Measurements from ENCODE around the gene PRR14. TPM values are rescaled to one million over a fixed set of nuclear protein-coding genes. Genes with fewer than 3 reads are reported as not detected.
A peak's percentile ranks its signal among the peaks of the same experiment; 100 is the strongest.
"Not testable (repeated sequence)": the region's sequence is repeated elsewhere in the genome, so short reads cannot be mapped to it uniquely, and the experiment has no call there.

PRR14 gene
- total RNA-seq, 2 experiments from 2014 or later, result 90.1 to 93.3 TPM

- Mint-ChIP-seq H3K36me3 (no peaks in the 10 kb centered on the region), H3K27ac (no peak overlapping the region), H3K27me3 (peaks cover 5% of the 10 kb centered on the region), H3K4me3 (no peak overlapping the region), H3K4me1 (peaks cover 3% of the 10 kb centered on the region), H3K9me3 (no peaks in the 10 kb centered on the region)
- no peak for DNase-seq
Measured at GRCh38 chr16:30621765-30622164, 29.0 kb upstream of the PRR14 start.

- DNase-seq, result no peak
Measured at GRCh38 chr16:30622455-30623032, 28.2 kb upstream of the PRR14 start.

GRCh38 chr16:30623536-30624283 lies 27.1 kb upstream of the PRR14 start:
- Mint-ChIP-seq H3K36me3 (no peaks in the 10 kb centered on the region), H3K9me3 (no peaks in the 10 kb centered on the region), H3K4me1 (peaks cover 5% of the 10 kb centered on the region), H3K4me3 (no peak overlapping the region), H3K27ac (no peak overlapping the region), H3K27me3 (peaks cover 5% of the 10 kb centered on the region)
- DNase-seq, result no peak

More at GRCh38 chr16:30622455-30623032, 28.2 kb upstream of the PRR14 start:
- H3K36me3 Mint-ChIP-seq, result no peaks in the 10 kb centered on the region
- no peaks in the 10 kb centered on the region for H3K9me3 Mint-ChIP-seq
- H3K27me3 Mint-ChIP-seq, result peaks cover 5% of the 10 kb centered on the region
- H3K4me1 Mint-ChIP-seq, result peaks cover 3% of the 10 kb centered on the region
- no peak overlapping the region for H3K27ac Mint-ChIP-seq
- no peak overlapping the region for H3K4me3 Mint-ChIP-seq

GRCh38 chr16:30626236-30626635 lies 24.5 kb upstream of the PRR14 start:
- Mint-ChIP-seq H3K36me3 (no peaks in the 10 kb centered on the region), H3K9me3 (no peaks in the 10 kb centered on the region), H3K27me3 (peaks cover 5% of the 10 kb centered on the region), H3K4me1 (peaks cover 9% of the 10 kb centered on the region), H3K4me3 (no peak overlapping the region), H3K27ac (no peak overlapping the region)
- DNase-seq, result no peak

- no peaks in the 10 kb centered on the region for H3K9me3 Mint-ChIP-seq
- DNase-seq, result peak; percentile 84
- peaks cover 9% of the 10 kb centered on the region for H3K4me1 Mint-ChIP-seq
- H3K36me3 Mint-ChIP-seq, result peaks cover 1% of the 10 kb centered on the region
- peak overlapping the region; percentile 76 for H3K27ac Mint-ChIP-seq
- H3K4me3 Mint-ChIP-seq, result peak overlapping the region; percentile 54
- H3K27me3 Mint-ChIP-seq, result no peaks in the 10 kb centered on the region
Measured at GRCh38 chr16:30628628-30629540, 21.9 kb upstream of the PRR14 start.

- H3K27ac Mint-ChIP-seq, H3K27me3 Mint-ChIP-seq, H3K4me3 Mint-ChIP-seq, H3K9me3 Mint-ChIP-seq, DNase-seq: not testable (repeated sequence)
- peaks cover 13% of the 10 kb centered on the region for H3K36me3 Mint-ChIP-seq
- peaks cover 16% of the 10 kb centered on the region for H3K4me1 Mint-ChIP-seq
Measured at GRCh38 chr16:30632454-30632853, 18.3 kb upstream of the PRR14 start.

GRCh38 chr16:30633526-30633925 lies 17.2 kb upstream of the PRR14 start:
- H3K36me3 Mint-ChIP-seq, result peaks cover 13% of the 10 kb centered on the region
- no peak for DNase-seq
- H3K4me3 Mint-ChIP-seq, result peak overlapping the region; percentile 92
- H3K27ac Mint-ChIP-seq, result peak overlapping the region; percentile 93
- H3K27me3 Mint-ChIP-seq, result no peaks in the 10 kb centered on the region
- H3K9me3 Mint-ChIP-seq, result no peaks in the 10 kb centered on the region
- peaks cover 13% of the 10 kb centered on the region for H3K4me1 Mint-ChIP-seq

- no peaks in the 10 kb centered on the region for H3K9me3 Mint-ChIP-seq
- H3K4me3 Mint-ChIP-seq, result no peak overlapping the region
- peaks cover 13% of the 10 kb centered on the region for H3K36me3 Mint-ChIP-seq
- H3K4me1 Mint-ChIP-seq, result peaks cover 8% of the 10 kb centered on the region
- no peak for DNase-seq
- H3K27ac Mint-ChIP-seq, result no peak overlapping the region
- no peaks in the 10 kb centered on the region for H3K27me3 Mint-ChIP-seq
Measured at GRCh38 chr16:30636599-30636998, 14.2 kb upstream of the PRR14 start.

GRCh38 chr16:30637139-30637538 lies 13.6 kb upstream of the PRR14 start:
- not testable (repeated sequence) for H3K9me3 Mint-ChIP-seq, H3K27ac Mint-ChIP-seq, H3K4me3 Mint-ChIP-seq, H3K4me1 Mint-ChIP-seq, H3K27me3 Mint-ChIP-seq, DNase-seq
- peaks cover 13% of the 10 kb centered on the region for H3K36me3 Mint-ChIP-seq

GRCh38 chr16:30637944-30638343 lies 12.8 kb upstream of the PRR14 start:
- H3K36me3 Mint-ChIP-seq, result peaks cover 13% of the 10 kb centered on the region
- H3K4me3 Mint-ChIP-seq, result no peak overlapping the region
- H3K4me1 Mint-ChIP-seq, result peaks cover 8% of the 10 kb centered on the region
- no peaks in the 10 kb centered on the region for H3K27me3 Mint-ChIP-seq
- no peak overlapping the region for H3K27ac Mint-ChIP-seq
- H3K9me3 Mint-ChIP-seq, result no peaks in the 10 kb centered on the region
- DNase-seq, result no peak

GRCh38 chr16:30641378-30641982 lies 9.3 kb upstream of the PRR14 start:
- no peak overlapping the region for H3K27ac Mint-ChIP-seq
- H3K27me3 Mint-ChIP-seq, result no peaks in the 10 kb centered on the region
- no peak overlapping the region for H3K4me3 Mint-ChIP-seq
- DNase-seq, result no peak
- no peaks in the 10 kb centered on the region for H3K9me3 Mint-ChIP-seq
- H3K4me1 Mint-ChIP-seq, result no peaks in the 10 kb centered on the region
- H3K36me3 Mint-ChIP-seq, result no peaks in the 10 kb centered on the region

- Mint-ChIP-seq H3K27me3 (no peaks in the 10 kb centered on the region), H3K36me3 (no peaks in the 10 kb centered on the region), H3K9me3 (no peaks in the 10 kb centered on the region), H3K27ac (no peak overlapping the region), H3K4me1 (peaks cover 1% of the 10 kb centered on the region), H3K4me3 (no peak overlapping the region)
- no peak for DNase-seq
Measured at GRCh38 chr16:30644334-30644830, 6.4 kb upstream of the PRR14 start.

- Mint-ChIP-seq H3K4me1 (peaks cover 9% of the 10 kb centered on the region), H3K36me3 (no peaks in the 10 kb centered on the region), H3K9me3 (no peaks in the 10 kb centered on the region), H3K27me3 (no peaks in the 10 kb centered on the region), H3K4me3 (no peak overlapping the region), H3K27ac (no peak overlapping the region)
- no peak for DNase-seq
Measured at GRCh38 chr16:30645727-30646126, 5.0 kb upstream of the PRR14 start.

GRCh38 chr16:30647274-30647571 lies 3.5 kb upstream of the PRR14 start:
- Mint-ChIP-seq H3K4me3 (no peak overlapping the region), H3K27me3 (no peaks in the 10 kb centered on the region), H3K9me3 (no peaks in the 10 kb centered on the region), H3K4me1 (peaks cover 15% of the 10 kb centered on the region), H3K27ac (no peak overlapping the region), H3K36me3 (peaks cover 8% of the 10 kb centered on the region)
- DNase-seq, result no peak
